GM23248 (cell line): Measurements from ENCODE around the gene FOSL2.

Experiments used
- EZH2 ChIP-seq: fragments of 200-600 bp; sonication (generic); IDR thresholded peaks from 2 replicates; pipeline ENCODE4 v1.6.1; 2018; ENCODE audit warnings: antibody characterized with exemption, mild to moderate bottlenecking; ENCODE audit not compliant: insufficient read depth, poor library complexity, severe bottlenecking
- EZH2phosphoT487 ChIP-seq: fragments of 200-600 bp; sonication (generic); IDR thresholded peaks from 2 replicates; pipeline ENCODE4 v1.6.1; 2018; ENCODE audit warnings: antibody characterized with exemption, moderate library complexity, mild to moderate bottlenecking, low read depth; ENCODE audit not compliant: insufficient read depth

GRCh38 chr2:28420722-28421121 lies 28.1 kb downstream of the FOSL2 start:
- TF ChIP-seq EZH2 (no peak), EZH2phosphoT487 (no peak)
